Hippocampal formation (tissue), 2 donors: Measurements from ENCODE around the gene RPP25L.
A peak's percentile ranks its signal among the peaks of the same experiment; 100 is the strongest.

ENCODE experiments used
- DNase-seq, 2 donors: peaks; one replicate each; lab custom pipeline; 2025; lab: John Stamatoyannopoulos, UW

Gene RPP25L

GRCh38 chr9:34585946-34586669 is 25.8 kb downstream of the RPP25L start:
- DNase-seq: no peak

GRCh38 chr9:34584970-34585369 is 26.9 kb downstream of the RPP25L start:
- DNase-seq: no peak

- no peak for DNase-seq
Observed at GRCh38 chr9:34582787-34583186, 29.1 kb downstream of the RPP25L start.

GRCh38 chr9:34581318-34581717 is 30.6 kb downstream of the RPP25L start:
- no peak for DNase-seq

GRCh38 chr9:34580358-34580757 is 31.5 kb downstream of the RPP25L start:
- peak in 1 of 2 donors; percentile 26 for DNase-seq

GRCh38 chr9:34579808-34580163 is 32.1 kb downstream of the RPP25L start:
- no peak for DNase-seq

GRCh38 chr9:34579104-34579807 is 32.6 kb downstream of the RPP25L start:
- DNase-seq: no peak

- DNase-seq: no peak
Observed at GRCh38 chr9:34578241-34579103, 33.4 kb downstream of the RPP25L start.

- peak in 1 of 2 donors; percentile 7 for DNase-seq
Observed at GRCh38 chr9:34577400-34578240, 34.3 kb downstream of the RPP25L start.

- no peak for DNase-seq
Observed at GRCh38 chr9:34576597-34577399, 35.1 kb downstream of the RPP25L start.

GRCh38 chr9:34575862-34576596 is 35.9 kb downstream of the RPP25L start:
- DNase-seq: no peak

GRCh38 chr9:34575241-34575640 is 36.7 kb downstream of the RPP25L start:
- DNase-seq: no peak

- no peak for DNase-seq
Observed at GRCh38 chr9:34574571-34574970, 37.3 kb downstream of the RPP25L start.

- no peak for DNase-seq
Observed at GRCh38 chr9:34573599-34574325, 38.1 kb downstream of the RPP25L start.

- no peak for DNase-seq
Observed at GRCh38 chr9:34572628-34573027, 39.3 kb downstream of the RPP25L start.

- DNase-seq: no peak
Observed at GRCh38 chr9:34572092-34572491, 39.8 kb downstream of the RPP25L start.

GRCh38 chr9:34571481-34571810 is 40.5 kb downstream of the RPP25L start:
- no peak for DNase-seq

- DNase-seq: no peak
Observed at GRCh38 chr9:34570809-34571480, 41.0 kb downstream of the RPP25L start.

GRCh38 chr9:34570376-34570775 is 41.5 kb downstream of the RPP25L start:
- DNase-seq: peak in 1 of 2 donors; percentile 7
